ENCODE measurements around the gene EFTUD2. TPM values are rescaled to one million over a fixed set of nuclear protein-coding genes. Genes with fewer than 3 reads are reported as not detected.

EFTUD2 gene
- total RNA-seq, 3 donors from 2014 or later (not counting 1 experiment from before 2014, with no cell fraction given): 135 to 178 (median 164) TPM

DNA sequence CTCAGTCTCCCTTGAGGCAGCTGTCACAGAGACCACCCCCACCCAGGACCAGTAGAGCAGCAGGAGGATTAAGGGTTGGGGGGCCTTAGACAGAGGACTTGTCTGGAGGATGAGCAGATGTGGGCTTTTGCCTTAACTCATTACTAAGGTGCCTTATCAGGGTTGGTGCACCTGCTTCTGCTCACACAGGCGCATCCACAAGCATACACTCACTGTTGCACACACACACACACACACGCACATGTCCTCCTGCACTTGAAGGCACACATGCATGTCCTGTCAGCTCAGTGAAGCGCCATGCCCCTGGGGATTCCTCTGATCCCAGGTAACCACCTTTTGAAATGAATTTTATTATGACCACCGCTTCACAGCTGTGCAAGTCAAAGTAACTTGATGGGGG is 14.9 kb upstream of the EFTUD2 start:
- TF ChIP-seq, protein P1, sequence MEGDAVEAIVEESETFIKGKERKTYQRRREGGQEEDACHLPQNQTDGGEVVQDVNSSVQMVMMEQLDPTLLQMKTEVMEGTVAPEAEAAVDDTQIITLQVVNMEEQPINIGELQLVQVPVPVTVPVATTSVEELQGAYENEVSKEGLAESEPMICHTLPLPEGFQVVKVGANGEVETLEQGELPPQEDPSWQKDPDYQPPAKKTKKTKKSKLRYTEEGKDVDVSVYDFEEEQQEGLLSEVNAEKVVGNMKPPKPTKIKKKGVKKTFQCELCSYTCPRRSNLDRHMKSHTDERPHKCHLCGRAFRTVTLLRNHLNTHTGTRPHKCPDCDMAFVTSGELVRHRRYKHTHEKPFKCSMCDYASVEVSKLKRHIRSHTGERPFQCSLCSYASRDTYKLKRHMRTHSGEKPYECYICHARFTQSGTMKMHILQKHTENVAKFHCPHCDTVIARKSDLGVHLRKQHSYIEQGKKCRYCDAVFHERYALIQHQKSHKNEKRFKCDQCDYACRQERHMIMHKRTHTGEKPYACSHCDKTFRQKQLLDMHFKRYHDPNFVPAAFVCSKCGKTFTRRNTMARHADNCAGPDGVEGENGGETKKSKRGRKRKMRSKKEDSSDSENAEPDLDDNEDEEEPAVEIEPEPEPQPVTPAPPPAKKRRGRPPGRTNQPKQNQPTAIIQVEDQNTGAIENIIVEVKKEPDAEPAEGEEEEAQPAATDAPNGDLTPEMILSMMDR (IDR thresholded peaks at IDR 0.05): no peak
- 75% methylated on average over 4 of the region's 4 CpGs for WGBS (ENCODE audit: insufficient coverage)
- intact Hi-C loops (cut with micrococcal nuclease): loop anchor here (5.0 kb wide), 1 partner anchor 183 kb away; no protein-coding TSS in a partner anchor
- Mint-ChIP-seq H3K27me3 (ENCODE audit: low read depth in 2 of 2) (peaks cover 24 to 30% of the 10 kb centered on the region in 2 donors), H3K9me3 (no peaks in the 10 kb centered on the region), H3K4me3 (no peak overlapping the region), H3K27ac (no peak overlapping the region), H3K36me3 (no peaks in the 10 kb centered on the region), H3K4me1 (peaks cover 0 to 6% of the 10 kb centered on the region in 2 donors)
- Histone ChIP-seq H3K27ac (ENCODE audit: low read length) (no peak overlapping the region), H3K27me3 (ENCODE audit: control insufficient read depth, insufficient read depth, low read length) (peaks cover 10% of the 10 kb centered on the region), H3K9me3 (ENCODE audit: control insufficient read depth, insufficient read depth, low read length) (no peaks in the 10 kb centered on the region), H3K4me3 (ENCODE audit: low read length) (no peak overlapping the region), H3K36me3 (ENCODE audit: control insufficient read depth, insufficient read depth, low read length) (no peaks in the 10 kb centered on the region), H3K4me1 (ENCODE audit: control insufficient read depth, insufficient read depth, low read length) (peaks cover 11% of the 10 kb centered on the region)
- DNase-seq (no peak), ATAC-seq (no peak)

DNA sequence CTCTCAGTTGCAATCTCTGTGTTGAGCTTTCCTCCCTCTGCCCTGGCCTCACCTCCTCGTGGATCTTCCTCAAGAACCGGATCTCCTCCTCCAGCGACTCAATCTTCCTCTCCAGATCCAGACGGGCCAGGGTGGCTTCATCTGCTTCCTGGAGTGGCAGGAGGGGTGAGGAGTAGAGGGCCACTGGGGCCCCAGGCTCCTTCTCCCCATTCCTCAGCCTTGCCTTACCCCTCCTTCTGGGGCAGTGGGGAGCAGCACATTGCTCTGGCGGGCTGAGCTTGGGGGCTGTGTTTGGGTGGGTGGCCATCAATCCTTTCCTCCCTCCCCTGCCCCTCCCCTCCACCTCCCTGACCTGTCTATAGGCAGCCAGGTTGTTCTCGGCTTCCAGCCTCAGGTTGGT is 14.4 kb upstream of the EFTUD2 start:
- no peaks in the 10 kb centered on the region for H3K36me3 ChIP-seq (ENCODE audit: control insufficient read depth, insufficient read depth, low read length)
- no peak overlapping the region for H3K4me3 ChIP-seq (ENCODE audit: low read length)
- H3K4me1 ChIP-seq (ENCODE audit: control insufficient read depth, insufficient read depth, low read length): peaks cover 11% of the 10 kb centered on the region
- Mint-ChIP-seq H3K9me3 (no peaks in the 10 kb centered on the region), H3K4me3 (no peak overlapping the region), H3K27ac (no peak overlapping the region), H3K36me3 (no peaks in the 10 kb centered on the region), H3K4me1 (peaks cover 0 to 6% of the 10 kb centered on the region in 2 donors), H3K27me3 (ENCODE audit: low read depth in 2 of 2) (peaks cover 24 to 30% of the 10 kb centered on the region in 2 donors)
- intact Hi-C loops (cut with micrococcal nuclease): loop anchor here (5.0 kb wide), 1 partner anchor 184 kb away; no protein-coding TSS in a partner anchor
- H3K27me3 ChIP-seq (ENCODE audit: control insufficient read depth, insufficient read depth, low read length): peaks cover 10% of the 10 kb centered on the region
- ATAC-seq (no peak), DNase-seq (no peak)
- TF ChIP-seq, protein P1 (IDR thresholded peaks at IDR 0.05): no peak
- 68% methylated on average over 4 of the region's 6 CpGs for WGBS (ENCODE audit: insufficient coverage)
- no peak overlapping the region for H3K27ac ChIP-seq (ENCODE audit: low read length)
- no peaks in the 10 kb centered on the region for H3K9me3 ChIP-seq (ENCODE audit: control insufficient read depth, insufficient read depth, low read length)

DNA sequence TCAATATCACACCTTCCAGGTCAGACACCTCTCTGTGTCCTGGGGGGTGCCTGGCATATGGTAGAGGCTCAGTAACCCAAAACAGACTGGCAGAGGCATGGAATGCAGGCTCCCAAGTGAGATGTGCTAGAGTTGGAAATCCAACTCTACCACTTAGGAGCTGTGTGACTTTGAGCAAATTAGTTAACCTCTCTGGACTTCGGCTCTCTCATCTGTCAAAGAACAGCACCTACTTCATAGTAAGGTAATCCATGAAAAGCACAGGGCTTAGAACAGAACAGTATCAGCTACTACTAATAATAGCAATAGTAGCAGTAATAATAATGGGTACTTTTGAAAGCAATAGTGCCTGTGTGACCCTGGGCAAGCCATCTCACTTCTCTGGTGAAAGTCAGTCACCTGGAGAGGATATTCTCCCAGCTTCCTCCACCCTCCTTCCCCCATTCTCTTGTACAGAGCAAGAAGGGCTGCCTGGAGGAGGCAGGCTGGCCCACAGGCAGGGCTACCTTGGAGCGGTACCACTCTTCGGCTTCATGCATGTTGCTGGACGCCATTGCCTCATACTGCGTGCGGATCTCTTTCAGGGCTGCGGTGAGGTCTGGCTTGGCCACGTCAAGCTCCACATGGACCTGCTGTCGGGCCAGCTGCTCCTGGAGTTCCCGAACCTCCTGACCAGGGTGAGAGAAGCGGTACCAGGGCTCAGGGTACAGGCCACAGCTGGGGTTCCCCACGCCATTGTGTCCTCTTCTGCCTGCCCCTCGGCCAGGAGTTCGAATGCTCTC is 13.7 kb upstream of the EFTUD2 start:
- Histone ChIP-seq H3K27me3 (ENCODE audit: control insufficient read depth, insufficient read depth, low read length) (peaks cover 10% of the 10 kb centered on the region), H3K4me1 (ENCODE audit: control insufficient read depth, insufficient read depth, low read length) (peaks cover 11% of the 10 kb centered on the region), H3K36me3 (ENCODE audit: control insufficient read depth, insufficient read depth, low read length) (no peaks in the 10 kb centered on the region), H3K4me3 (ENCODE audit: low read length) (no peak overlapping the region), H3K9me3 (ENCODE audit: control insufficient read depth, insufficient read depth, low read length) (no peaks in the 10 kb centered on the region), H3K27ac (ENCODE audit: low read length) (no peak overlapping the region)
- 89% methylated on average over 14 of the region's 14 CpGs for WGBS (ENCODE audit: insufficient coverage)
- H3K27ac Mint-ChIP-seq: no peak overlapping the region
- DNase-seq (no peak), ATAC-seq (no peak)
- H3K27me3 Mint-ChIP-seq (ENCODE audit: low read depth in 2 of 2): peaks cover 24 to 30% of the 10 kb centered on the region in 2 donors
- H3K36me3 Mint-ChIP-seq: no peaks in the 10 kb centered on the region
- peak overlapping the region; percentile 65 for H3K4me3 Mint-ChIP-seq
- TF ChIP-seq, protein P1 (IDR thresholded peaks at IDR 0.05): no peak
- intact Hi-C loops (cut with micrococcal nuclease): loop anchor here (5.0 kb wide), 1 partner anchor 184 kb away; no protein-coding TSS in a partner anchor
- peaks cover 0 to 6% of the 10 kb centered on the region in 2 donors for H3K4me1 Mint-ChIP-seq
- no peaks in the 10 kb centered on the region for H3K9me3 Mint-ChIP-seq

All from natural killer cell (primary cell).